HEK293 (cell line): Measurements from ENCODE around the gene NOMO2.
A peak's percentile ranks its signal among the peaks of the same experiment; 100 is the strongest.
"Not testable (repeated sequence)": the region's sequence is repeated elsewhere in the genome, so short reads cannot be mapped to it uniquely, and the experiment has no call there.

Experiments
- CTCF ChIA-PET: fragments of 350-600 bp; formaldehyde crosslinking; extraction: SDS; loops from one replicate; lab custom pipeline; 2021; ENCODE audit warnings: antibody characterized with exemption; lab: Yijun Ruan, JAX
- POLR2A ChIA-PET: fragments of 300-600 bp; formaldehyde crosslinking; extraction: SDS; loops from one replicate; lab custom pipeline; 2020; ENCODE audit warnings: antibody characterized with exemption, inconsistent platforms; lab: Yijun Ruan, JAX
- H3K27ac ChIP-seq: fragments of 200-500 bp; sonication (Bioruptor generic); 2 replicates; pipeline ENCODE4 v1.5.1; 2014; ENCODE audit warnings: low read depth, low read length, control low read depth, inconsistent platforms; ENCODE audit errors: extremely low read depth
- H3K36me3 ChIP-seq, 2 experiments: fragments of 200-500 bp in 1 of 2; sonication (Bioruptor generic) in 1 of 2; 1 replicate in 1 of 2; 2 replicates in 1 of 2; pipeline ENCODE4 v1.5.1; 2014 to 2017; ENCODE audit warnings: inconsistent platforms in 2 of 2, low read length in 2 of 2; ENCODE audit not compliant: control insufficient read depth in 2 of 2, insufficient read depth in 1 of 2
- H3K4me1 ChIP-seq: fragments of 200-500 bp; sonication (Bioruptor generic); 2 replicates; pipeline ENCODE4 v1.5.1; 2014; ENCODE audit warnings: mild to moderate bottlenecking, low read length, inconsistent platforms; ENCODE audit not compliant: control insufficient read depth, insufficient read depth
- H3K4me3 ChIP-seq: 2 replicates; pipeline ENCODE4 v1.5.1; 2011; ENCODE audit warnings: low read depth, mild to moderate bottlenecking, control low read depth, low read length, moderate library complexity
- H3K9me3 ChIP-seq: fragments of 200-500 bp; sonication (Bioruptor generic); 2 replicates; pipeline ENCODE4 v1.5.1; 2014; ENCODE audit warnings: low read depth, low read length, inconsistent platforms; ENCODE audit not compliant: control insufficient read depth, insufficient read depth

The NOMO2 gene

GRCh38 chr16:18492118-18492897 lies 69.6 kb downstream of the NOMO2 start:
- H3K4me3 ChIP-seq, H3K36me3 ChIP-seq, POLR2A ChIA-PET, H3K4me1 ChIP-seq, H3K27ac ChIP-seq, H3K9me3 ChIP-seq, CTCF ChIA-PET: not testable (repeated sequence)

- POLR2A ChIA-PET, CTCF ChIA-PET, H3K27ac ChIP-seq, H3K36me3 ChIP-seq, H3K4me3 ChIP-seq, H3K4me1 ChIP-seq, H3K9me3 ChIP-seq: not testable (repeated sequence)
Measured at GRCh38 chr16:18436025-18436424, 125.9 kb downstream of the NOMO2 start.

- POLR2A ChIA-PET: not testable (repeated sequence)
Measured at GRCh38 chr16:18415827-18416226, 146.1 kb downstream of the NOMO2 start.

GRCh38 chr16:18409532-18410293 lies 152.2 kb downstream of the NOMO2 start:
- H3K27ac ChIP-seq, H3K9me3 ChIP-seq, H3K36me3 ChIP-seq, POLR2A ChIA-PET, H3K4me1 ChIP-seq, CTCF ChIA-PET, H3K4me3 ChIP-seq: not testable (repeated sequence)

More at GRCh38 chr16:18415827-18416226, 146.1 kb downstream of the NOMO2 start:
- H3K36me3 ChIP-seq, CTCF ChIA-PET, H3K9me3 ChIP-seq, H3K27ac ChIP-seq, H3K4me1 ChIP-seq, H3K4me3 ChIP-seq: not testable (repeated sequence)

- H3K9me3 ChIP-seq, POLR2A ChIA-PET, H3K27ac ChIP-seq, H3K4me3 ChIP-seq, CTCF ChIA-PET, H3K4me1 ChIP-seq, H3K36me3 ChIP-seq: not testable (repeated sequence)
Measured at GRCh38 chr16:18401851-18402657, 159.8 kb downstream of the NOMO2 start.

- CTCF ChIA-PET, H3K36me3 ChIP-seq, H3K4me1 ChIP-seq, POLR2A ChIA-PET, H3K9me3 ChIP-seq, H3K27ac ChIP-seq: not testable (repeated sequence)
- peak overlapping the region; percentile 37 for H3K4me3 ChIP-seq
Measured at GRCh38 chr16:18401159-18401558, 160.7 kb downstream of the NOMO2 start.

GRCh38 chr16:18394363-18394762 lies 167.5 kb downstream of the NOMO2 start:
- H3K36me3 ChIP-seq, POLR2A ChIA-PET, H3K27ac ChIP-seq, H3K4me3 ChIP-seq, H3K9me3 ChIP-seq, CTCF ChIA-PET, H3K4me1 ChIP-seq: not testable (repeated sequence)

GRCh38 chr16:18387767-18388166 lies 174.1 kb downstream of the NOMO2 start:
- H3K4me3 ChIP-seq, POLR2A ChIA-PET, H3K36me3 ChIP-seq: not testable (repeated sequence)

GRCh38 chr16:18386517-18386916 lies 175.4 kb downstream of the NOMO2 start:
- H3K4me3 ChIP-seq, H3K4me1 ChIP-seq, CTCF ChIA-PET, H3K27ac ChIP-seq, H3K36me3 ChIP-seq, POLR2A ChIA-PET, H3K9me3 ChIP-seq: not testable (repeated sequence)

More at GRCh38 chr16:18387767-18388166, 174.1 kb downstream of the NOMO2 start:
- CTCF ChIA-PET, H3K27ac ChIP-seq, H3K9me3 ChIP-seq, H3K4me1 ChIP-seq: not testable (repeated sequence)

GRCh38 chr16:18385285-18385684 lies 176.6 kb downstream of the NOMO2 start:
- H3K4me3 ChIP-seq, CTCF ChIA-PET, H3K4me1 ChIP-seq, H3K27ac ChIP-seq, H3K36me3 ChIP-seq, POLR2A ChIA-PET, H3K9me3 ChIP-seq: not testable (repeated sequence)
